Measurements from ENCODE around the gene TKT. TPM values are rescaled to one million over a fixed set of nuclear protein-coding genes. Genes with fewer than 3 reads are reported as not detected.

TKT gene
- total RNA-seq, 1 donor from 2014 or later: 564 TPM

- no peak for TF ChIP-seq CTCF (conservative IDR thresholded peaks at IDR 0.05)
- Mint-ChIP-seq H3K36me3 (ENCODE audit: low read depth) (no peaks in the 10 kb centered on the region), H3K27ac (ENCODE audit: unreplicated experiment) (no peak overlapping the region), H3K9me3 (no peaks in the 10 kb centered on the region), H3K27me3 (ENCODE audit: low read depth) (no peaks in the 10 kb centered on the region), H3K4me1 (peaks cover 13% of the 10 kb centered on the region), H3K4me3 (no peak overlapping the region)
- DNase-seq (ENCODE audit: low read depth, low spot score): no peak
These were observed 74.8 kb downstream of the TKT start for GRCh38 chr3:53181024-53181371.

DNA sequence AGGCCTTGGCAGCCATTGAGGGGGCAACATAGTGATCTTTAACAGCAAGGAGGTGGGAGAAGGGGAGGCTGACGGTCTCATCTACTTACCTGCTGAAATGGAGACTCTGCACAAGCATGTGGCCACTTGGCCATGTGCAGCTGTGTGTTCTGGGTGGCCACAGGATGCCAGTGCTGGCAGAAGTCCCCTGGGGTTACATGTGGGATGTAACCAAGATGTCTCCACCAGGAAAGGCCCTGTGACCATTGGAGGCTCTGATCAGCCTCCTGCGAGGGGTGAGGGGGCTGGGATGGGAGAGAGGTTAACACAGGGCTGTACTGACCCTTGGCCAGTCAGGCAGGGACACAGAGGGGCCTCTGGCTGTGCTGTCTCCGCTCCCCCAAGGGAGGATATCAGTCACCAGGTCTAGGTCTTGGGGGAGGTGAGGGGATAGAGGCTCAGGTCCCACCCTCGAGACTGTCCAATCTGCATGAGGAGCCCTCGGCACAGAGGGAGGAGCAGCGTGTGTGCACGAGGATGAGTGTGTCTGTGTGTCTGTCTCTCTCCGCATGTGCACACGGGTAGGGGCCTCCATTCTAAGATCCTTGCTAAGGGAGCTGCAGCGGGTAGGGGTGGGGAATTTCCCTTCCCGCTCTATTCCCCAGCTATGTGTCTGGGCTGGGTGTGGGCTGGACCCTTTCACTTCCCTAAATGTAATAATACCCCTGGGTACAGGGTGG is 75.4 kb downstream of the TKT start:
- no peak for TF ChIP-seq CTCF (conservative IDR thresholded peaks at IDR 0.05)
- H3K4me1 Mint-ChIP-seq: peaks cover 13% of the 10 kb centered on the region
- H3K36me3 Mint-ChIP-seq (ENCODE audit: low read depth): no peaks in the 10 kb centered on the region
- no peak overlapping the region for H3K4me3 Mint-ChIP-seq
- H3K27ac Mint-ChIP-seq (ENCODE audit: unreplicated experiment): no peak overlapping the region
- DNase-seq (ENCODE audit: low read depth, low spot score): no peak
- no peaks in the 10 kb centered on the region for H3K9me3 Mint-ChIP-seq
- H3K27me3 Mint-ChIP-seq (ENCODE audit: low read depth): no peaks in the 10 kb centered on the region

DNA sequence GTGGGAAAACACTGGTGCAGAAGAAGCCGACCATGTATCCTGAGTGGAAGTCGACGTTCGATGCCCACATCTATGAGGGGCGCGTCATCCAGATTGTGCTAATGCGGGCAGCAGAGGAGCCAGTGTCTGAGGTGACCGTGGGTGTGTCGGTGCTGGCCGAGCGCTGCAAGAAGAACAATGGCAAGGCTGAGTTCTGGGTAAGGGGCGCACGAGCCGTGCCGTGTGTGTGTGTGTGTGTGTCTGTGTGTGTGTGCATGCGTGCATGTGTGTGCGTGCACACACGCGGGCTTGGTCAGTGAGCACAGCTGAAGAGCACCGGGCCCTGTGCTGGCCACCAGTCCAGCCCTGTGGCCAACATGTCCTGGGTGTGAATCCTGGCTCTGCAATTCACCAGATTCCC is 76.2 kb downstream of the TKT start:
- H3K27ac Mint-ChIP-seq (ENCODE audit: unreplicated experiment): peak overlapping the region; percentile 59
- no peak overlapping the region for H3K4me3 Mint-ChIP-seq
- DNase-seq (ENCODE audit: low read depth, low spot score): no peak
- H3K27me3 Mint-ChIP-seq (ENCODE audit: low read depth): no peaks in the 10 kb centered on the region
- no peak for TF ChIP-seq CTCF (conservative IDR thresholded peaks at IDR 0.05)
- H3K4me1 Mint-ChIP-seq: peaks cover 13% of the 10 kb centered on the region
- no peaks in the 10 kb centered on the region for H3K9me3 Mint-ChIP-seq
- no peaks in the 10 kb centered on the region for H3K36me3 Mint-ChIP-seq (ENCODE audit: low read depth)

DNA sequence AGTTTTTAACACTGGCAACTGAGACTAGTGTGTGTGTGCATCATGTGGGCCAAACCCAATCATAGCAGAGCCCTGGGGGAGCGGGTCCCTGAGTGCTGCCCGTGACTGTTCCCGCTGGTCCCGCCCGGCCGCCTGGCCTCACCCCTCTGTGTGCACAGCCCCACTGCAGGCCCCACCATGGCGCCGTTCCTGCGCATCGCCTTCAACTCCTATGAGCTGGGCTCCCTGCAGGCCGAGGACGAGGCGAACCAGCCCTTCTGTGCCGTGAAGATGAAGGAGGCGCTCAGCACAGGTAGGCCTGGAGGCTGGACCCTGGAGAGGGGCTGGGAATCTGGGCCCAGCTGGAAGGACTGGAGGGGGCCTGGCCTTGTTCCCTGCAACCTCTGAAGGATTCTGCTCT is 77.6 kb downstream of the TKT start:
- Mint-ChIP-seq H3K27ac (ENCODE audit: unreplicated experiment) (no peak overlapping the region), H3K36me3 (ENCODE audit: low read depth) (no peaks in the 10 kb centered on the region), H3K4me1 (peaks cover 13% of the 10 kb centered on the region), H3K9me3 (no peaks in the 10 kb centered on the region), H3K4me3 (no peak overlapping the region), H3K27me3 (ENCODE audit: low read depth) (no peaks in the 10 kb centered on the region)
- no peak for DNase-seq (ENCODE audit: low read depth, low spot score)
- TF ChIP-seq CTCF (conservative IDR thresholded peaks at IDR 0.05): no peak

DNA sequence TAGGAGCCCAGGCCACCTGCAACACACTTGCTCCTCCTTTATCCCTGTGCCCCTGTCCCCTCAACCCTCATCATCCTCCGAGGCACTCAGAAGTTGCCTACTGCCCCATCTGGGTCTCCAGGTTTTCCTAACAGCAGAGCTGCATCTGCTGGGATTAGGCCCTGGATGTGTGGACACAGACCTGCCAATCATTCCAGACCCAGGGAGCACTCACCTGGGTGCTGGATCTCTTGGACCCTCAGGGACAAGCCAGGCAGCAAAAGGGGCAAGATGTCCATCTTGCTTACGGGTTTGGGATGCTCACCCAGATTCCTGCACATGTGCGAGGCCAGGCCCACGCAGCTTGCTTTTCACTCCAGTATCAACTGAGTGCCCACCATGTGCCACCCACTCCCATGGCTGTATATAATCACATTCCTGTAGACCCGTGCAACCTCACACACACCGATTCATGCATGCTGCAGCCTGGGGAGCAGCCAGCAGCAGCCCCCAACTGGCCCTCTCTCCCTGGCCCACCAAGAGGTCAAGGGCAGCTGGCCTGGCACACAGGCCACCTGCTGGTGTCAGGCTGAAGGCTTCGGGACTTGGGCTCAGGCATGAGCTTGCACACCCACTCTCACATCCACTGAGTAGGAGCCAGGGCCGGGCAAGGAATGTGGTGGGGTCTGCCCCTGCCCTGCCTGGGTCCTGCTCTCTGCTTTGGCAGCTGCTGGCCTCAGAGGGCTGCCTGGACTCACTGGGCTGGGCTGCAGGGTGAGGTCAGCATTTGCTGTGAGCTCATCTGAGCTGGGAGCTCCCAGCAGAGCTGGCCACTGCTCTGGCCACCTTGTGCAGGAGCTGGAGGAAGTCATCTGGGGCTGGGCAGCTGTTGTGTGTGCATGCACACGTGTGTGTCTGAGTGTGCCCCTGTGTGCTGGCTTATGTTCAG is 79.9 kb downstream of the TKT start:
- TF ChIP-seq CTCF (conservative IDR thresholded peaks at IDR 0.05): no peak
- Mint-ChIP-seq H3K9me3 (no peaks in the 10 kb centered on the region), H3K36me3 (ENCODE audit: low read depth) (no peaks in the 10 kb centered on the region), H3K27ac (ENCODE audit: unreplicated experiment) (peak overlapping the region; percentile 57), H3K27me3 (ENCODE audit: low read depth) (no peaks in the 10 kb centered on the region), H3K4me1 (peaks cover 14% of the 10 kb centered on the region), H3K4me3 (no peak overlapping the region)
- no peak for DNase-seq (ENCODE audit: low read depth, low spot score)

Other genes starting within 250 kb of the TKT start
- gene SFMBT1, start 209.9 kb downstream of the TKT start, total RNA-seq: 19.8 and 20.6 TPM in 2 replicates
- gene RFT1, start 125.6 kb downstream of the TKT start, total RNA-seq: 26.3 and 32.4 TPM in 2 replicates
- gene PRKCD, start 94.8 kb downstream of the TKT start, total RNA-seq: 10.8 and 11.9 TPM in 2 replicates
- gene DCP1A, start 91.5 kb upstream of the TKT start, total RNA-seq: 30.0 and 30.6 TPM in 2 replicates
- 1.1 and 2.3 TPM in 2 replicates for gene CACNA1D, start 238.6 kb upstream of the TKT start, total RNA-seq

All from neural crest cell (in vitro differentiated cells).